Hair follicle dermal papilla cell (primary cell): ENCODE results near the gene MBNL2. TPM values are rescaled to one million over a fixed set of nuclear protein-coding genes. Genes with fewer than 3 reads are reported as not detected.

ENCODE experiments used
- small RNA-seq: library from RNA; depleted of rRNA; stranded (forward); fragments of <200 nt; gene quantifications from one replicate; pipeline ENCODE3, GENCODE V24; 2012
- total RNA-seq: library from RNA; depleted of rRNA; stranded (reverse); fragments of >200 nt; gene quantifications from 2 replicates; pipeline ENCODE4 v1.2.3, GENCODE V29; 2012

The MBNL2 gene, protein sequence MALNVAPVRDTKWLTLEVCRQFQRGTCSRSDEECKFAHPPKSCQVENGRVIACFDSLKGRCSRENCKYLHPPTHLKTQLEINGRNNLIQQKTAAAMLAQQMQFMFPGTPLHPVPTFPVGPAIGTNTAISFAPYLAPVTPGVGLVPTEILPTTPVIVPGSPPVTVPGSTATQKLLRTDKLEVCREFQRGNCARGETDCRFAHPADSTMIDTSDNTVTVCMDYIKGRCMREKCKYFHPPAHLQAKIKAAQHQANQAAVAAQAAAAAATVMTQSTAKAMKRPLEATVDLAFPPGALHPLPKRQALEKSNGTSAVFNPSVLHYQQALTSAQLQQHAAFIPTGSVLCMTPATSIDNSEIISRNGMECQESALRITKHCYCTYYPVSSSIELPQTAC
- 76.6 and 84.7 TPM in 2 replicates for total RNA-seq

DNA sequence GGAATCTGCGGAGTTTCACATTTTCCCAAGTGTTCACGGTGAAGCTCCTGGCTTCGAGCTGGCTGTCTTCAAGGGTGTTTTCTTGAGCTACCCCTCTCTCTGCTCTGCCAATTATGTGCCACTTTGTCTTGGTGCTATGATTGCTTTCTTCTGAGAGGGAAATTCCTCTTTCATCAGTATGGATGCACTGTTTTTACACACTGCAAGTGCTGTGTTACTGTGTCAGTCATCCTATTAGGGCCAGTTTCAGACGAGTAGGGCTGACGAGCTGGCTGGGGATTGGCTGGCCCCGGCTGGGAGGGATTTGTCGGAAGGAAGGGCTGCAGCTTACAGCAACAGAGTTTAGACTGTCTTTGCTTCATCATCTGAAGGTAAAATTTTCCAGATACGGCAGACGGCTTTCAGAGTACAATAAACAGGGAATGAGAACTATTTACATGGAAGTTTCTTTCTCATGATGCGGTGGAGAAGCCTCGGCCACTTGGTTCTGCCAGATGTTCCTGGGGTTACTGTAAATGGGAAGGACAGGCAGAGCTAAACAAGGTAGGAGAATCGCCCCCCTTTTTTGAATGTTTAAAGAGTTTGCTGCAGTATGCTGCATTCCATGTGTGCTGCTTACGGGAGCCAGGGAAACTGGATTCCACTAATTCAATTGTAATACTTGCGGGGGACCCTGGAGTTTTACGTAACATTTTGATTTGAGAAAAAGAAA lies at the start of gene MBNL2:
Gene MBNL2 (plus strand): TSS at position 345 of the 712 bp plus-strand sequence. CDS start 53,903 bp downstream, outside the sequence.

DNA sequence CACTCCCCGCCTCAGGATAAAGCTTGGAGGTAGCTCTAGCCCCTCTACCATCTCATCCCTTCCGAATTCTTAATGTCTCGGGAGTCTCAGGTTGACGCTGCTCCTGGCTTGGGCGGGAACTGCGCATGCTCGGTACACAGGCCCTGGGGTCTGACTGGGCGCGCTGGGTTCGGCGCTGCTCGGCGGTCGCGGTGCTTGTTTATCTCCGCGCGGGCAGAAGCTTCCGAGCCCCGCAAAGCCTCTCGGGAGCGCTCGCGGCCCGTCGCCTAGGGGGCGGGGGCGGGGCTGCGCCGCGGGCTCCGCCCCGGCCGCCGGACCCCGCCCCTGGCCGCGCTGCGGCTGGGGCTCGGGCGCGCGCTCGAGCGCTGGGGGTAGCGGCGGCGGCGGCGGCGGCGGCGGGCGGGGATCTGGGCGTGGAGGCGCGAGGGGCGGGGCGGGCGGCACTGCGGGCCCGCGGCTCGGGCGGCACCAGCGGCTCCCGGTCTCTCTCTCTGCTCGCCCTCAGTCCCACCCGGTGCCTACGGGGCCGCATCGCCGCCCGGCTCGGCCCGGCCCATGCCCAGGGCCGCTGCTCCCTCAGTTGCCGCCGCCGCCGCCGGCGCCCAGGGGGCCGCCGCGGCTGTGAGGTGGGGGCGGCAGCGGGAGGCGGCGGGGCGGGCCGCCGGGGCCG lies 211.7 kb downstream of the MBNL2 start, which contains the start of gene RAP2A:
Gene RAP2A (plus strand): TSS at position 443 of the 670 bp plus-strand sequence. CDS start 302 bp downstream, outside the sequence.

Small RNA genes within 50 kb of the gene (small RNA-seq; reads per million reads assigned to genes)
- gene AL442067.1 (not detected), gene RNA5SP37 (not detected)

Other genes with a start within 250 kb of the MBNL2 start
- gene OXGR1, start 227.9 kb upstream of the MBNL2 start, total RNA-seq: not detected in 2 replicates
- 29.0 and 32.9 TPM in 2 replicates for gene RAP2A, start 211.8 kb downstream of the MBNL2 start, total RNA-seq